ENCODE data around the gene C19orf12.

C19orf12 gene

DNA sequence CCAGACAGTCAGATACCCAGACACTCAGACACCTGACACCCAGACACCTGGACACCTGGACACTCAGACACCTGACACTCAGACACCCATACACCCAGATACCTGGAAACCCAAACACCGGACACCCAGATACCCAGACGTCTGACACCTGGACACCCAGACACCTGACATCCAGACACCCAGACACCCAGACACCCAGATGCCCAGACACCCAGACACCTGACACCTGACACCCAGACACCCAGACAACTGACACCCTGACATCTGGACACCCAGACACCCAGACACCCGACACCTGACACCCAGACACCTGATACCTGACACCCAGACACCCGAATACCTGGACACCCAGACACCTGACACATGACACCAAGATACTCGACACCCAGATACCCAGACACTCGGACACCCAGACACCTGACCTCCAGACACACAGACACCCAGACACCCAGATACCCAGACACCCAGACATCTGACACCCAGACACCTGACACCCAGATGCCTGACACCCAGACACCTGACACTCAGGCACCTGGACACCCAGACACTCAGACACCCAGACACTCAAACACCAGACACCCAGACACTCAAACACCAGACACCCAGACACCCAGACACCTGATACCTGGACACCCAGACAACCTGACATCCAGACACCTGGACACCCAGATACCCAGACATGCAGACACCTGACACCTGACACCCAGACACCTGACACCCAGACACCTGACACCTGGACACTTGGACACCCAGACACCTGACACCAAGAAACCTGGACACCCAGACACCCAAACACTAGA lies 19.1 kb downstream of the C19orf12 start:
- no peak for DNase-seq

DNA sequence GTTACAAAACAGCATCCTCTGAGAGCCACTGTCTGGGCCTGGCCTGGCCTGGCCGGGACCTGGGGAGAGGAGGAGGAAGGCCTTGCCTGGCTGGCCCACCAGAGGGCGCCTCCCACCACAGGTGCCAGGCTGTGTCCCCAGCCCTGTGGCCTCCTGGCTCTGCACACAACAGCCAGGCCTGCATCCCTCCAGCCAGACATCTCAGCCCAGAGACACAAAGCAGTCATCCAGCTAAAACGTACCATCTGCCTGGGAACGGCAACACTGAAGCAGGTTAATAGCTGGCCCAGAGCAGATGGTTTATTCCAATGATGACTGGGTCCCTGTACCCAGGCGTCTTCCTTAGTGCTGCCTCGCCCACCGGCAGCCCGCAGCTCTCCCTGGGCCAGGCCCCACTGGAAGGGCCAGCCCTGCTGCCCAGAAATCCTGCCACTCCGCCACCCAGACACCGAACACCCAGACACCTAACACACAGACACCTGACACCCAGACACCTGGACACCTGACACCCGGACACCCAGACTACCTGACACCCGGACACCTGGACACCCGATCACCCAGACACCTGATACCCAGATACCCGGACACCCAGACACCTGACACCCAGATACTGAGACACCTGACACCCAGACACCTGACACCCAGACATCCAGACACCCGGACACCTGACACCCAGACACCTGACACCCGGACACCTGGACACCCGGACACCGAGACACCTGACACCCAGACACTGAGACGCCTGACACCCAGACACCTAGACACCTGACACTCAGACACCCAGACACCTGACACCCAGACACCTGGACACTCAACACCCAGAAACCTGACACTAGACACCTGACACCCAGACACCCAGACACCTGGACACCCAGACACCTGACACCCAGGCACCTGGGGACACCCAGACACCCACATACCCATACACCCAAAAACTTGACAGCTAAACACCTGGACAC lies 20.1 kb downstream of the C19orf12 start:
- no peak for DNase-seq

DNA sequence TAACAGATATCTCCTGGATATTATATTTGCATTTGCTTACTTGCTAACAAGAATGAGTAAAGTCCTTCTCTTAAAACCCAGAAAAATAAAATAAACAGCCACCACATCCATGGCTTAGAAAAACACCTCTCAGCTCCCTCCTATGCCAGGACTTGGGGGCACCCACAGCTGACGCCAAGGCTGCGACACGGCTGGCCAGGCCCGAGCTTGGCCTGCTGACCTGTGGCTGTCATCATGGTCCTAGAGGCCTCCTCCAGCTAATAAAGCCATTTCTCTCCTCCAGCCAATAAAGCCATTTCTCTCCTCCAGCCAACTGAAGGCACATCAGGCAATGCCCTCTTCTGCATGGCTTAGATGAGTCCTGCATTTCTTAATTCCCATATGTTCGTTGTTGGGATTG lies 20.9 kb downstream of the C19orf12 start:
- no peak for DNase-seq

DNA sequence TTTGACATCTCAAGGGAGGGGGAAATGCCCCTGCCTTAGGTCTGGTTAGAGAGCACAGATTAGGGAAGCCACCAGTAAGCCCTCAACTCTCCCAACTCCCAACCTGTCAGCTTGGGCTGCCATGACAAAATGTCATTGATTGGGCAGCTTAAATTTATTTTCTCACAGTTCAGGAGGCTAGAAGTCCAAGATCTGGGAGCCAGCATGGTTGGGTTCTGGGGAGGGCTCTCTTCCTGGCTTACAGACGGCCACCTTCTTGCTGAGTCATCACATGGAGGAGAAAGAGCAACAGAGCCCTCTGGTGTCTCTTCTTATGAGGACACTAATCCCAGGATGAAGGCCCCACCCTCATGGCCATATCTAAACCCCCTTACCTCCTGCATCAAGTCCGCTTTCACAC lies 24.2 kb downstream of the C19orf12 start:
- no peak for DNase-seq

DNA sequence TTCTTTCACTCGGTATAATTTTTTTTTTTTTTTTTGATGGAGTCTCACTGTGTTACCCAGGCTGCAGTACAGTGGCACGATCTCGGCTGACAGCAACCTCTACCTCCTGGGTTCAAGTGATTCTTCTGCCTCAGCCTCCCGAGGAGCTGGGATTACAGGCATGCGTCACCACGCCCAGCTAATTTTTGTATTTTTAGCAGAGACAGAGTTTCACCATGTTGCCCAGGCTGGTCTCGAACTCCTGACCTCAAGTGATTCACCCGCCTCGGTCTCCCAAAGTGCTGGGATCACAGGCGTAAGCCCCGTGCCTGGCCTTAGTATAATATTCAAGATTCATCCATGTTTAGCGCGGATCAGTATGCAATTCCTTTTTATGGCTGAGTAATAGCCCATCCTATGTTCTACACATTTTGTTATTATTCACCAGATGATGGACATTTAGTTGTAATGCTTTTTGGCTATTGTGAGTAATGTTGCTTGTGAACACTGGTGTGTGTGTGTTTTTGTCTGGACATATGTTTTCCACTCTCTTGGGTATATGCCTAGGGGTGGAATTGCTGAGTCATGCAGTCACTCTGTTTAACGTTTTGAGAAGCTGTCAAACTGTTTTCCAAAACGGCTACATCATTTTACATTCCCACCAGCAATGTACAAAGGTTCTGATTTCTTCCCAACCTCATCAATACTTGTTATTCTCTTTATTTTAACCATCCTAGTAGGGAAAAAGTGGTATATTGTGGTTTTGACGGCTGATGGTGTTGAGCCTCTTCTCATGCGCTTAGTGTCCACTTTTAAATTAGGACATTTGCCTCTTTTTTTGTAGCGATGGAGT lies 26.9 kb downstream of the C19orf12 start:
- DNase-seq, result no peak

DNA sequence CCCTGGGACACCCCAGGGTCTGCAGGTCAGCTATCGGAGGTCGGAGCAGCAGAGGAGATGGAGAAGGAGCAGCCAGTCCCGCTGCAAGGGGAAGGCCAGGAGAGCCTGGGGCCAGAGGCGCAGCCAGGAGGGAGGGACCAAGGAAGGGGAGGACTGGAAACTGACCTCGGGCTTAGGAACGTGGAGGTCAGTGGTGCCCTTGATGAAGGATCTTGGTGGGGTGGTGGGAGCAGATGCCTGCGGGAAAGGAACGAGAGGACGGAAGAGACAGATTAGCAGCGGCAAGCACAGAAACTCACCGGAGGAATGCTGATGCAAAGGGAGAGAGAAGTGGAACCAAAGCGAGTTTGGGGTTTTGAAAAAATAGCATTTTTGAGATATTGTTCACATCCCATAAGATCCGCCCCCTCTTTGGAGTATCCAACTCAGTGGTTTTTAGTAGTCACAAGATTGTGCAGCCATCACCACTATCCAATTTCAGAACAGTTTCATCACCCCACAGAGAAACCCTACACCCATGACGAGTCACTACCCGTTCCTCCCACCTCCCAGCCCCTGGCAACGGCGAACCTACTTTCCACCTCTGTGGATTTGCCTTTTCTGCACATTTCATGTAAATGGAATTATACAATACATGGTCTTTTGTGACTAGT lies 27.7 kb downstream of the C19orf12 start:
- DNase-seq, result no peak

DNA sequence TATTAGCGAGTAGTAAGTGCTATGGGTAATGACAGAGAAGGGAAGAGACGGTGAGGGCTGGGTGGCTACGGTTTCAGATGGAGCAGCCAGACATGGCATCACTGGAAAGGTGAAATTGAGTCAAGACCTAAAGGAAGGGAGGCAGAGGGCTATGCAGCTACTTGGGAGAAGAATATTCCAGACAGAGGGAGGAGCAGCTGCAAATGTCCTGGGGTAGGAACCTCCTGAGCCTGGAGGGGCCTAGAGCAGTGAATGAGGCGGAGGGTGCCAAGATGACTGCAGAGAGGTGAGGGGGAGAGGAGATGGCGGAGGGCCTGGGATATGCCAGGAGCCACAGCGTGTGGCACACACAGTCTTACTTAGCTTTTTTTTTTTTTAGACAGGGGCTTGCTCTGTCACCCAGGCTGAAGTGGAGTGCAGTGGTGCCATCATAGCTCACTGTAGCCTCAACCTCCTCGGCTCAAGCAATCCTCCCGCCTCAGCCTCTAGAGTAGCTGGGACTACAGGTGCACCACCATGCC lies 28.7 kb downstream of the C19orf12 start:
- no peak for DNase-seq

DNA sequence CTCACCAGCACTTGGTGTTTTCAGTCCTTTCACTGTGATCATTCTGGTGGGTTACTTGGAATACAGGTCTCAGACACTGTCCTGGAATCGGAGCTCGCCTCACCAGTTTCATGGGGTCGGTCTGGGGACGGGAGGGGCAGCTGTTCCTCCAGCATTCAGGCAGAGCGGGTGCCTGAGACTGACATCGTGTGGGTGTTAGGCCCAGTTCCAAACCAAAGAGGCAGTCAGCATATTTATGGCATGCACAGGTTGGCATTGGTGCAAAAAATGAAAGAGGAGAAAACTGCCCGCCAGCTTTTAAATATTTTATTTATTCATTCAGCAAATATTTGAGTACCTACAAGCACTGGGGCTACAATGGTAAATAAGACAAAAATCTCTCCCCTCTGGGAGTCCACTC lies 29.7 kb downstream of the C19orf12 start:
- DNase-seq, result no peak

DNA sequence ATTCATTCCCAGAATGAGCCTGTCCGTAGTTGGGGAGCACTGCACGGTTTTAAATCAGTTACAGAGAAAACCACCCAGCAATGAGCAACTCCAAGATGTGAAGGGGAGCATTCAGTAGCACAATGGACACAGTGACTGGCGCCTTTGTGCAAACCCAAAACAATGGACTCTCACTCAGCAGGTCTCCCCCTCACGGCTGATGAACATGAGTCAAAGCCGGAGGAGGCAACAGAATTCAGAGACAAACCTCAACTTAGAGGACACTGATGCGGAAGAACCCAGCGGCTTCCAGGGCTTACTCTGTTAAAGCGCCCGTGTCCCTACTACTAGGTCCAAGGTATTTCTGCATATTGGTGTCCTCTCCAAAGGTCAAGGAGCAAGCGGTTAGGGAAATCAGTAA lies 32.1 kb downstream of the C19orf12 start:
- no peak for DNase-seq

DNA sequence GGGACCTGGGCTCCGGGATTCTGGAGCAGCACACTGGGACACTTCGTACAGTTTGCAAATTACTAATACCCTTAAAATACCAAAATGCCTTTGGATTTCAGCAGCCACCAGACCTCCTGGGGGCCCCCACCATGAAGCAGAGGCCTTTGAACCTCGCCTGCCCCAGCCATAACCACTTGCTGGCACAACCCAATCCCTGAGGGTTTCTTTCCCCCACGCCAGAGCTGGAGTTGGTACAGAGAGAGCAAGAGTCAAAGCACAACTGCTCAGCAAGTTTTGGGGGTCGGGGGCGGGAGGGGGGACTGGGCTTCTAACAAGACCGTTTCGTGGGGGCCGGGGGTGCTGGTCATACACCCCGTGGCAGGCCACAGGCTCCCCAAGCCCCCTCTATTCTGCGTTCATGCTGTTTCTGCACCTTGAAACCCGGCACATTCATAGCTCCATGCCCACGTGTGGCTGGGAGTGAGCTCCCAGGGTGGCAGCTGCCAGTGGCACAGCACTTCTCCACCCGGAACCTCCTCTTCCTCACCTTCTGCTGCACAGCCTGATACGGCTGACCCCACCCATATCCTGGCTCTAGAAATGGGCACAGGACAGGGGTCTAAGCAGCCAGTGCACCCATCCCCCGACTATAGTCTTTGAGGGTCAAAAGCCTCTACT lies 32.7 kb downstream of the C19orf12 start:
- no peak for DNase-seq

DNA sequence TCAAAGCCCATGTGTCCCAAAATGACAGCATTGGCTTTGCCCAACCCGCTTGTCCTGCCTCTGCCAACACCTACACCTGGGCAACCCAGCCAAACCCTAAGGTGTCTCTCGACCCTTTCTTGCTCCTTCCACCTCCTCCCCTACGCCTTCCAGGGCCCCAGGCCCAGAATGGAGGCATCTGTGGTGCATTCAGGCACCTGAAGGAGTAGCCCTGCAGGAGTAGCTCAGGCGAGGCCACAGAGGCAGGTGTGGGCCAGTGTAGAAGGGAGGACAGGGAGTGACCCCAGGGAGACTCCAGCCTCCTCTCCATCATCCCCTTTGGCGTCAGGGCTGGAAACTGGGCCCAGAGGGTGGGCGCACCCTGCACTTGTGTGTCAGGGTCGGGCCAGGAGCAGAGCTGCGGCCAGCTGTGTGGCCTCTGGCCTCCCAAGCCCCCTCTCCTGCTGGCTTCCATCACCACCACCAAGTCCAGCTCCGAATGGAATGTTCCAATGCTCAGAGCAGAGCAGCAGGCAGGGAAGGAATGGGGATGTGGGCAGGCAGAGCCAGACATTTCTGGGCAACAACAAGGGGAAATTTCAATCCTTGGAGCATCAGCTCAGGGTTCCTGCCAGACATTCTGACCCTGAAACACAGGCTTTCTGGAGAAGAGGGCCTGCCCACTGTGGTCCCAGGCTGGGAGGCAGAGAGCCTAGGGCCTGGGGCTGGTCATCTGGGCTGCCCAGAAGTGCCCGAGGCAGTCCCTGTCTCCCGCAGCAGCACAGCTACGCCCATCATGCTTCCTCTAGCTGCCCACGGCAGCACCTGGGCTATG lies 33.4 kb downstream of the C19orf12 start:
- DNase-seq, result no peak

DNA sequence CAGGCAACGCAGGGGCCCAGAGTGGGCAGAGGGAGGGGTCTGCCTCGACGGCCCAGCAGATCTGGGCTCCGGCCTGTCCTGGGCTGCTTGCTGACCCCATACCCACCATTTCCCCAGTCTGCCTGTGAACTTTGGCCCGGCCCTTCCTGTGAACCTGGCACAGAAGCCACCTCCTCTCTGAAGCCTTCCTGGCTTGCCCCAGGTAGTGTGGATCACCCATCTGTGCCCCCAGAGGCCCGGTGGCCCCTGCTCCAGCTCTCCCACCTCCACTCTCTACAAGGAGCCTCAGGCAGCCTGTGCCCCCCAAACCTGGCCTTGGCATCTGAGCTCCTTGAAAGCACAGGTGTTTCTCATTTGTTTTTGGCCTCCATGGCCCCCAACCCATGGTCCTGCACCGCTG lies 34.1 kb downstream of the C19orf12 start:
- DNase-seq, result no peak

DNA sequence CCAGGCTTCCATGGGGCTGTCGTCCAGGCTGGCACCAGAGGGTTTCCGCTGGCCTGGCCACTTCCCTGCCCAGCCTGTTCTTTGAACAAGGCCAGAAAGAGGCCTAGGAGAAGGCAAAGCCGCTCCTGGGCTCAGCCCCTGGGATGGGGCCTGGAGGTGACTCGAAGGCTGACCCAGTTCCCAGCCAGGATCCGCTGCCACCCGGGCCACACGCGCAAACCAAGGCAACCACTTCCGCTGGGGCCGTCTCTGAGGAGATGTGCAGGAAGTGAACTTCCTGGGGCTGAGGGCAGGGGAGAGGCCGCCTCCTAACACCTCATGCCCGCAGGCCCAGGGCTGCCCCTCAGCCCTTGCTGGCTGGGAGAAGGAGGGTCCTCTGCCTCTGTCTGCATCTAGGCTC lies 34.6 kb downstream of the C19orf12 start:
- DNase-seq, result no peak

DNA sequence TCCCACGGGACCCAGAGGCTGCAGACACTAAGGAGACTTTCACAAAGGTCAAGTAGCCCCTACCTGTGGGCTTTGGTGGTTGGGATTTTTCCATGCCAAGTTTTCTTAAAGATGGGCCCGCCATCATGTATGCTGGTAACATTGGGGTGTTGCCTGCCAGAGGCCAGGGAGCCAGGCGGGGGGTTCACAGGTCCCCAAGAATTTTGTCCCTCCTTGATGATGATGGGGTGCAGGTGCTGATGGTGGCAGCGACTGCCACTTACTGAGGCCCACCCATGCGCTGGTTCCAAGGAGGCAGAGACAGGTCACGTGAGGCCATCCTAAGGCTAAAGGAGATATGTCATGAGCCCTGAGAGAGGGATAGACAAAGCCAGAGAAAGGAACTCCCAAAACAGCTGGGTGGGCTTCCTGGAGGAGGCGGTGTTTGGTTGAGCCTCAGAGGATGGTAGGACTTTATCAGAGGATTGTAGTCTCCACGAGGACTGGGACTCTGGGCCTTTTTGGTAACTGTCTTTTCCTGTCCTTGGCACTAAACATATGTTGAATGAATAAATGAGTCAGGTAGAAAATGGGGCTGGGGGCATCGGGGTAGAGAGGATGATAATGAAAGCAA lies 35.4 kb downstream of the C19orf12 start:
- no peak for DNase-seq

DNA sequence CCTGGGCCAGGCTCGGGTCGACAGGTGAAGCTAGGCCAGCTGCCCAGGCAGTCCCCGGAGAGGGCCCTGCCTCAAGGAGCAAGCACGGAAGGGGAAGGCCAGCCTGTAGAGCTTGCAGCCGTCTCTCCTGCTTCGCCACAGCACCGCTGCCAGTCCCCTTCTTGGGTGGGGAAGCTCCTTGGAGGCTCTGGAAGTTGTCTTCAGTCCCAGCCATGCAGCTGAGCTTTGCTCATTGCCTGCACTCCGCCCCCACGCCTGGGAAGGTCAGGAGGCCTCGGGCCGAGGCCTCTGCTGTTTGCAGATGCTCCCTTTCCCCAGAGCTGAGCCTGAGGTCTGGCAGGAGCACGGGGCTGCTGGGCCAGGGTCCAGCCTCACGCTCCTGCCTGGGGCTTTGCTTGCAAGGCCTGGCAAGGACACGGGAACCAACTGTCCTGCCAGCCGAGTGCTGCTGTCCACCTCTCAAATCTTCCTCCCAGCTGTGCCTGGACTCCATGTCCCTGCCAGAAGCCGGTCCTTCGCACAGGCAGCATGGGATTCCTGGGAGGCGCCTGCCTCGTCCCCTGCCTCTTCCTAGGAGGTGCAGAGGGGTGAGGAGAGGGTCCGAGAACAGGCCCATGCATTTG lies 36.5 kb downstream of the C19orf12 start:
- no peak for DNase-seq

DNA sequence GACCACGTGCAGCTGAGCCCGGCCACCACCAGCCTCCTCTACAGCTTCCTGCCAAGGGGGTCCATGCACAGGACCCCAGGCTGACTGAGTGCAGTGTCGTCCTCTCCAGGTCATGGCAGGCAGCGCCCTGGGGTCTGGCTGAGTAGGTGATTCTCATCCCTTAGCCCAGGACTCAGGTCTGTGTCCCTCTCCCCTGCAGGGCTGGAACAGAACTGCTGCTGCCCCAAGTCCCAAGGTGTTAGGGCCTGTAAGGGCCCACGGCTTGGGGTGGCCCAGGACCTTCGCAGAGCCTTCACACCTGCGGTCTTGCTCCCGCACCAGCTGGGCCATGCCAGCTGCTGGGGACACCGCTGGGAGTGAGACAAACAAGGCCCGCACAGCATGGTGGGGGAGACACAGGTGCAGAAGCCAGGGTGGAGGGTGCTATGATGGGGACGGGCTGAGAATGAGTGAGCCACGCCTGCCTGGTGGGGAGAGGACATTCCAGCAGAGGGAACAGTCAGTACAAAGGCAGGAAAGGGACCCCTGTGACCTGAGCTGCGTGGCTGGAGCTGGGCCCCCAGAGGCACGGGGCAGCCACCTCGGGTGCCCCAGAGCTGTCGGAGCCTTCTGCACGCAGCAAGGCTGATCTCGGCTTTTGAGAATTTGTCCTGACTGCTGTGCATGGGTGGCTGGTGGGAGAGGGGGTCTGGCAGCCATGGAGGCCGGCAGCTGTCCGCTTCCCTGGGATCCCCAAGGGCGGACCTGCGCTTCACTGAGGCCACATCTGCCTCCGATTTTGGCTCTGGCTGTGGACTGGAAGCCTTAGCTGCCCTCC lies 37.9 kb downstream of the C19orf12 start:
- DNase-seq, result no peak

DNA sequence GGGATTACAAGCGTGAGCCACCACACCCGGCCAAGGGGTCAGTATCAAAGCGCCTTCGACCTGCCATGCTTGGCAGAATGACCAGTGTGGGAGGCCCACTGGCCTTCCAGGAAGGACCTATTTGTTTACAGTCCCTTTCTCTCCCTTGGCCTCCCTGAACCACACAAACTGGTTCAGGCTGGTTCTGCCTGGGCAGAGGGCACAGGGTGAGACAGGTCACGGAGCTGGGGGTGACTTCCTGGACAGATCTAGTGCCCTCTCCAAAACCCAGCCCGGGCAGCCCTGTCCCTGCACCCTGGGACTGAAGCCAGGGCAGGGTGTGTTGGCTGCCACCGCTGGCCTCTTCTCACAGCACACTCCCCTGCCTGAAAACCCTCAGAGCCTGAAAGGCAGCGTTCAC lies 38.5 kb downstream of the C19orf12 start:
- no peak for DNase-seq

DNA sequence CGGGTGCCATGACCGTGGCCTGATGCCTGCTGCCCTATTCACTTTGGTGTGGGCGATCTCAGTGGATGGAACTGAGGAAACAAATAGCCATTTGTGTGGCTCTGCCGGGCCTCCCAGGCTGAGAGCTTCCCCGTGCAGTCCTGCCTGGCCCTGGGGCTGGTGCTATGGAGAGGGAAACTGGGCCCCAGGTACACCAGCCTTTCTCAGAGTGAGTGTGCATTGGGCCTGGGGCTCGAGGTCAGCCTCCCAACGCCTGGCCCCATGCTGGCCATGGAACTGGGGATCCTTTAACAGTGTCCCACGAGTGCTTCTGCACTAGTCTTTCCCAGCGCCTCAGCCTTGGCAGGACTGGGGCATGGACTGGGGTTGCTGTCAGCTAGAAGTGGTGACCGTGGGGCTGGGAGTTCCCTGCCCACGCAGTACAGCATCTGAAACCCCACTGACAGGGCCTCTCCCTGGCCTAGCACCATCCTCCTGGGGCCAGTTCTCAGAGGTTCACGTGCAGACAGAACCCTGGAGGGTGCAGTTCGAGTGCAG lies 39.3 kb downstream of the C19orf12 start:
- DNase-seq, result no peak
